ENCODE measurements around the gene JSRP1. TPM values are rescaled to one million over a fixed set of nuclear protein-coding genes. Genes with fewer than 3 reads are reported as not detected.

JSRP1 gene
- total RNA-seq, 1 experiment from 2014 or later: 2.5 TPM

GRCh38 chr19:2237051-2237868 lies 19.0 kb downstream of the JSRP1 start:
- in situ Hi-C loops (cut with HindIII; ENCODE audit: low sequenced_read_pairs): loop anchor here (5.0 kb wide), 1 partner anchor 80 kb away; no protein-coding TSS in a partner anchor

GRCh38 chr19:2236314-2237050 lies 19.7 kb downstream of the JSRP1 start, which contains the start of the genes PLEKHJ1 and SF3A2:
TSS of gene PLEKHJ1 (minus strand) at chr19:2236329. CDS start at chr19:2236248, 81 bp downstream.
TSS of gene SF3A2 (plus strand) at chr19:2236824. CDS start at chr19:2243419, 6,595 bp downstream.
- in situ Hi-C loops (cut with HindIII; ENCODE audit: low sequenced_read_pairs): loop anchor here (5.0 kb wide), 1 partner anchor 81 kb away; no protein-coding TSS in a partner anchor
- peak; percentile 95 for DNase-seq (ENCODE audit: low spot score)

More at GRCh38 chr19:2237051-2237868, 19.0 kb downstream of the JSRP1 start:
- DNase-seq (ENCODE audit: low spot score): no peak

- in situ Hi-C loops (cut with HindIII; ENCODE audit: low sequenced_read_pairs): loop anchor here (5.0 kb wide), 1 partner anchor 81 kb away; no protein-coding TSS in a partner anchor
- no peak for DNase-seq (ENCODE audit: low spot score)
Measured at GRCh38 chr19:2236064-2236313, 20.2 kb downstream of the JSRP1 start.

GRCh38 chr19:2235381-2236063 lies 20.7 kb downstream of the JSRP1 start:
- no peak for DNase-seq (ENCODE audit: low spot score)

GRCh38 chr19:2234996-2235380 lies 21.2 kb downstream of the JSRP1 start:
- no peak for DNase-seq (ENCODE audit: low spot score)
- in situ Hi-C loops (cut with HindIII; ENCODE audit: low sequenced_read_pairs): loop anchor here (5.0 kb wide), 1 partner anchor 82 kb away; no protein-coding TSS in a partner anchor

More at GRCh38 chr19:2235381-2236063, 20.7 kb downstream of the JSRP1 start:
- in situ Hi-C loops (cut with HindIII; ENCODE audit: low sequenced_read_pairs): loop anchor here (5.0 kb wide), 1 partner anchor 82 kb away; no protein-coding TSS in a partner anchor

- DNase-seq (ENCODE audit: low spot score): no peak
- in situ Hi-C loops (cut with HindIII; ENCODE audit: low sequenced_read_pairs): no loop called here
Measured at GRCh38 chr19:2233601-2234280, 22.5 kb downstream of the JSRP1 start.

GRCh38 chr19:2232286-2233151 lies 23.7 kb downstream of the JSRP1 start:
- in situ Hi-C loops (cut with HindIII; ENCODE audit: low sequenced_read_pairs): no loop called here

GRCh38 chr19:2231621-2232221 lies 24.5 kb downstream of the JSRP1 start:
- DNase-seq (ENCODE audit: low spot score): peak; percentile 17
- in situ Hi-C loops (cut with HindIII; ENCODE audit: low sequenced_read_pairs): no loop called here

More at GRCh38 chr19:2232286-2233151, 23.7 kb downstream of the JSRP1 start:
- DNase-seq (ENCODE audit: low spot score): no peak

GRCh38 chr19:2230807-2231533 lies 25.2 kb downstream of the JSRP1 start:
- in situ Hi-C loops (cut with HindIII; ENCODE audit: low sequenced_read_pairs): no loop called here
- DNase-seq (ENCODE audit: low spot score): no peak

GRCh38 chr19:2230033-2230531 lies 26.1 kb downstream of the JSRP1 start:
- no peak for DNase-seq (ENCODE audit: low spot score)

GRCh38 chr19:2229103-2230032 lies 26.8 kb downstream of the JSRP1 start:
- DNase-seq (ENCODE audit: low spot score): no peak
- in situ Hi-C loops (cut with HindIII; ENCODE audit: low sequenced_read_pairs): no loop called here

More at GRCh38 chr19:2230033-2230531, 26.1 kb downstream of the JSRP1 start:
- in situ Hi-C loops (cut with HindIII; ENCODE audit: low sequenced_read_pairs): no loop called here

GRCh38 chr19:2228157-2229030 lies 27.8 kb downstream of the JSRP1 start:
- in situ Hi-C loops (cut with HindIII; ENCODE audit: low sequenced_read_pairs): no loop called here
- no peak for DNase-seq (ENCODE audit: low spot score)

GRCh38 chr19:2227415-2228156 lies 28.6 kb downstream of the JSRP1 start:
- in situ Hi-C loops (cut with HindIII; ENCODE audit: low sequenced_read_pairs): no loop called here
- no peak for DNase-seq (ENCODE audit: low spot score)

GRCh38 chr19:2226840-2227360 lies 29.3 kb downstream of the JSRP1 start:
- DNase-seq (ENCODE audit: low spot score): no peak

More at GRCh38 chr19:2226840-2227360, 29.3 kb downstream of the JSRP1 start:
- in situ Hi-C loops (cut with HindIII; ENCODE audit: low sequenced_read_pairs): no loop called here

Data from G401 (cell line).